ENCODE results near the gene VPS8.

The VPS8 gene

DNA sequence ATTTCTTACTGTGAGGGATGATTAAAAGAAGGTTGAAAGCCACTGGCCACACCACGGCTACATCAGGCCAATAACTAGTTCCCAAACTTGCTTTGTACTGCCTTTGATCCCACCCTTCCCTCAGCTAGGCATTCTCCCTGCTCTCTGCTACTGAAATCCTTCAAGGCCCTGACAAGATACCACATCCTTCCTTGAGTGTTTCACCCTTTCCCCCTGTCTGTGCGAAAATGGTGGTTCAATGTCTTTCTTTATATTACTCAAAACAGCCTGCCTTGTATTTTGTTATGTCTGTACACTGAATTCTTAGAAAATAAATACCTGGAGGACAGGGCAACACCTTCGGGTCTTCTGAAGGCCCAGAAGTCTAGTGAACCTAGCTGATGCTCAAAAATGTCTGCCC lies 932 bp upstream of the VPS8 start:
- H3K27ac Mint-ChIP-seq: no peak overlapping the region
- ATAC-seq (ENCODE audit: low read depth): no peak
- peaks cover 2% of the 10 kb centered on the region for H3K36me3 Mint-ChIP-seq
- no peaks in the 10 kb centered on the region for H3K9me3 Mint-ChIP-seq
- H3K4me3 Mint-ChIP-seq: no peak overlapping the region
- peaks cover 18% of the 10 kb centered on the region for H3K4me1 Mint-ChIP-seq
- no peak for DNase-seq (ENCODE audit: low spot score in 2 of 2)
- no peaks in the 10 kb centered on the region for H3K27me3 Mint-ChIP-seq

DNA sequence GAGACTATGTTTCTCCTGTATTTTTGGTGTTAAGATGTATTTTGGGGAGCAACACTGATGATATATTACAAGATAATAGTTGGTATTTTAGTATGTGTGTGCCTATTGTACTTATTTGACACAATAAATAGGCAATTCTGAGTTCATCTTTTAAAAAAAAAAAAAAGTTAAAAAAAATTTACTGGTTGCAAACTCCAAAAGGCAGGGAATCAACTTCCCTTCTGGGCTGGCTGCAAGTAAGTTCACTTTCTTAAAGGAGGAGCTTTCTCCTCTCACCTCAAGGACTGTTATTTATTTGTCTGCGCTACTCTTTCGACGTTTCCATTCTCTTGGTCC lies 335 bp upstream of the VPS8 start:
- peaks cover 20% of the 10 kb centered on the region for H3K4me1 Mint-ChIP-seq
- H3K27ac Mint-ChIP-seq: peak overlapping the region; percentile 85
- no peaks in the 10 kb centered on the region for H3K27me3 Mint-ChIP-seq
- no peaks in the 10 kb centered on the region for H3K9me3 Mint-ChIP-seq
- H3K4me3 Mint-ChIP-seq: peak overlapping the region; percentile 86
- H3K36me3 Mint-ChIP-seq: peaks cover 4% of the 10 kb centered on the region
- no peak for DNase-seq (ENCODE audit: low spot score in 2 of 2)
- ATAC-seq (ENCODE audit: low read depth): no peak

DNA sequence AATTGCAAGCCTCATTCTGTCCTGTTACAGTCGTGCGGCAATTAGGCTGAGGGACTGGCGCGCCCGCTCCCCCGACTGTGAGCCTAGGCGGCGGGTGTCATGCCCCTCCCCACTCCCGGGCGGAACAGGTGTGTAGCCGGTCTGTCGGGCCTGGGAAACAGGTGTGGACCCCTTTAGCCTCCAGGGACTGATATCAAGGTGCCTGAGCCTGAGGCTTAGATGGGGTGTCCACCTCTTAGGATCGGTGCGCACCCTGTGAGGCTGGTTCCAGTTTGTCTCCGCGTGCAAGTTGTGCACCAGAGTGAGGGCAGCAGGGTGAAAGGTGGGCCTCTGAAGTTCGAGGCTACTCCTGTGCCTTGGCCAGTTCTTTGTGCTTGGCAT lies 686 bp downstream of the VPS8 start:
- Mint-ChIP-seq H3K27me3 (no peaks in the 10 kb centered on the region), H3K4me3 (peak overlapping the region; percentile 86), H3K4me1 (peaks cover 24% of the 10 kb centered on the region), H3K27ac (no peak overlapping the region), H3K36me3 (peaks cover 7% of the 10 kb centered on the region), H3K9me3 (no peaks in the 10 kb centered on the region)
- ATAC-seq (ENCODE audit: low read depth) (no peak), DNase-seq (ENCODE audit: low spot score in 2 of 2) (peak in 1 of 2 donors; percentile 30)

DNA sequence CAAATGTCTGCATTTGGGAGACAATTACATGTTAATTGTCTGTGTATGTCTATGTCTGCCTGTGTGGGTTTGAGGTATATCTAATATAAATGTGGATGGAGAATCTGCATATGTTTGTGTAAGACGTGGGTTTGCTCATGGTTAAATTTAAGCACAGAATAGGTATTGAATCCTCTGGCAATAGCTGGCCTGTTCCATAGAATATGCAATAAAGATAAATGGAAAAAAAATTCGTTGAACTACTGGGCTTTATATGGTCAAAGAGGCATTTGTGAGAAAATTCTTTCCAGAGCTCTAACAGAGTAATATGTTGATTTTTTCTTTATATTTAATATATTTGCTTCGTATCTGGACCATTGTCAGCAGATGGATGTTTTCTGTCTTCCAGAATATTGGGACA lies 1.4 kb downstream of the VPS8 start:
- DNase-seq (ENCODE audit: low spot score in 2 of 2) (no peak), ATAC-seq (ENCODE audit: low read depth) (no peak)
- H3K4me1 Mint-ChIP-seq: peaks cover 27% of the 10 kb centered on the region
- H3K27me3 Mint-ChIP-seq: no peaks in the 10 kb centered on the region
- no peaks in the 10 kb centered on the region for H3K9me3 Mint-ChIP-seq
- H3K27ac Mint-ChIP-seq: no peak overlapping the region
- peak overlapping the region; percentile 86 for H3K4me3 Mint-ChIP-seq
- peaks cover 10% of the 10 kb centered on the region for H3K36me3 Mint-ChIP-seq

DNA sequence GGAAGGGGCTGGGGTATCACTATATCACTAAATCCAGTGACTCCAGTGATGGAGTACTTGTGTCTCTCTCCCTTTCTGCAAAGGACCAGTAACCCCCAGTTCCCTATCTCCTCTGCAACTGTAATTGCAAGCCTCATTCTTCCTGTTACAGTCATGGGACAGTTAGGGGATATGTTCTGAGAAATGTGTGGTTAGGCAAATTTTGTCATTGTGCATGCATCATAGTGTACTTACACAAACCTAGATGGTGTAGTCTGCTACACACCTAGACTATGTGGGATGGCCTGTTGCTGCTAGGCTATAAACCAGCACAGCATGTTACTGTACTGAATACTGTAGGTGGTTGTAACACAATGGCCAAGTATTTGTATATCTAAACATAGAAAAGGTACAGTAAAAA lies 2.2 kb downstream of the VPS8 start:
- Mint-ChIP-seq H3K9me3 (no peaks in the 10 kb centered on the region), H3K27me3 (no peaks in the 10 kb centered on the region), H3K27ac (no peak overlapping the region), H3K36me3 (peaks cover 10% of the 10 kb centered on the region), H3K4me3 (no peak overlapping the region), H3K4me1 (peaks cover 27% of the 10 kb centered on the region)
- no peak for DNase-seq (ENCODE audit: low spot score in 2 of 2)
- ATAC-seq (ENCODE audit: low read depth): no peak

DNA sequence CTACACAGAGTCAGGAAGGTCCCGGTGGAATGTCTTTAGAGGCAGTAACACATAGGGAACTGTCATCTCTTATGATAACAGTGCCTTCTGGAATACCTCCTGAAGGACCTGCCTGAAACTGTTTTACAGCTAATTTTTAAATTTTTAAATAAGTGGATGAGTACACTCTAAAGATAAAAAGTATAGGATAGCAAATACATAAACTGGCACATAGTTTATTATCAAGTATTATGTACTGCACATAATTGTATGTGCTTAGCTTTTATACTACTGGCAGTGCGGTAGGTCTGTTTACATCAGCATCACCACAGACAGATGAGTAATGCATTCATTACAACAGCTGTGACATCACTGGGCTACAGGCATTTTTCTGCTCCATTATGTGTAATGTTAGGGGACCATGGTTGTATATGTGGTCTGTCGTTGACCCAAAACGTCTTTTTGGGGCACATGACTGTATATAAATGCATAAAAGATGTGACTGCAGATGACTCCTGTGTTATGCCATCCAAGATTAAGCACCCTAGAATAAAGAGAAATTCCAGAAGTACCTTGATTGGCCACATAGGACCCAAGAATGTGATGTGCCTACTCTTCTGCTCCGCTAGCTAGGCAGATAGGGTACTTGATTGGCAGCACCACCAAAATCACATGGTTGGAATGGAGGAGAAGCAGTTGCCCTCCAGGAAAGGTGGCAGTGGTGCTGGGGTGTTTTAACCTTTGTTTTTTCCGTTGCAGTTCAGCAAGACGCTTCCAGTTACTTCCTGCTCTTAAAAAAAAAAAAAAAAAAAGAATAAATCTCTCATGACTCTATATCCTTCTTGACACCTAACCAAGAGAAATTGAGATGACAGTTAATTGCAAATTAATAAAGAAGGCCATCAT lies 3.3 kb downstream of the VPS8 start:
- no peak overlapping the region for H3K27ac Mint-ChIP-seq
- H3K27me3 Mint-ChIP-seq: no peaks in the 10 kb centered on the region
- DNase-seq (ENCODE audit: low spot score in 2 of 2): no peak
- peaks cover 30% of the 10 kb centered on the region for H3K4me1 Mint-ChIP-seq
- H3K36me3 Mint-ChIP-seq: peaks cover 13% of the 10 kb centered on the region
- H3K9me3 Mint-ChIP-seq: no peaks in the 10 kb centered on the region
- ATAC-seq (ENCODE audit: low read depth): no peak
- no peak overlapping the region for H3K4me3 Mint-ChIP-seq

DNA sequence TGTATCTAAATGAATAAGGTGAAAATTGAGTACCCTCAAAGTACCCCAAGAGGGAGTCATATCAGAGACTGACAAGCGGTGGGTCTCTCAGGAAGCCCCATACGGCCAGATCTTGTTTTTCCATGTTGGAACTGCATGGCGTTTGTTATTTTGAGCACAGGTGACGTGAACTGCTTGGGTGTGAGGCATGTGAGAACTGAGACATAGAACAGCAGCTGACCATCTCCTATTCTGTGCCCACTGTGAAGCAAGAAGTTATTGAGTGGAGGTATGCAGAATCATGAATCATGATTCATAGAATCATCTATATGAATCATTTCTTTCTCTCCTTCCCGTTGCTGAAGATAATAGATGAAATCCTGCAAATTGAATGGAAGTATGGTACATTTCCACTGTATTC lies 4.6 kb downstream of the VPS8 start:
- ATAC-seq (ENCODE audit: low read depth) (no peak), DNase-seq (ENCODE audit: low spot score in 2 of 2) (no peak)
- Mint-ChIP-seq H3K27ac (no peak overlapping the region), H3K4me3 (no peak overlapping the region), H3K36me3 (peaks cover 14% of the 10 kb centered on the region), H3K4me1 (peaks cover 31% of the 10 kb centered on the region), H3K9me3 (no peaks in the 10 kb centered on the region), H3K27me3 (no peaks in the 10 kb centered on the region)

DNA sequence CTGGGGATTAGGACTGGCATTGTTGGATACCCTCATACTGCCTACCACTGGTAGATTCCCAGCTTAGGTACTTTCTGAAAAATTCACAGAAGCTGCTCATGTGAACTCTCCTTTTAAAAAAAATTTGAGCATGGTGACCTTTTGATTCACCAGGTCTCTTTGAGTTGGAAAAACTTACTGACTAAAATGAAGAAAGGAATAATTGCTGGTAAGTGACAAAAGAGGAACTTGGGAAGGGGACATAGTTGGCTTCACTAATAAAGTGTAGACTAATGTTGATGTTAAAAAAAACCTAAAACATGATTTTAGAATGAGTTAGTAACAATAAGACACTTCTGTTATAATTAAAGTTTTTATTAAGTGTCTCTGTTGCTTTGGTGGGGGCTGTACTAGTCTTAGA lies 8.6 kb downstream of the VPS8 start:
- Mint-ChIP-seq H3K27me3 (no peaks in the 10 kb centered on the region), H3K27ac (no peak overlapping the region), H3K4me3 (no peak overlapping the region), H3K4me1 (peaks cover 14% of the 10 kb centered on the region), H3K9me3 (no peaks in the 10 kb centered on the region), H3K36me3 (peaks cover 16% of the 10 kb centered on the region)
- ATAC-seq (ENCODE audit: low read depth): no peak
- no peak for DNase-seq (ENCODE audit: low spot score in 2 of 2)

DNA sequence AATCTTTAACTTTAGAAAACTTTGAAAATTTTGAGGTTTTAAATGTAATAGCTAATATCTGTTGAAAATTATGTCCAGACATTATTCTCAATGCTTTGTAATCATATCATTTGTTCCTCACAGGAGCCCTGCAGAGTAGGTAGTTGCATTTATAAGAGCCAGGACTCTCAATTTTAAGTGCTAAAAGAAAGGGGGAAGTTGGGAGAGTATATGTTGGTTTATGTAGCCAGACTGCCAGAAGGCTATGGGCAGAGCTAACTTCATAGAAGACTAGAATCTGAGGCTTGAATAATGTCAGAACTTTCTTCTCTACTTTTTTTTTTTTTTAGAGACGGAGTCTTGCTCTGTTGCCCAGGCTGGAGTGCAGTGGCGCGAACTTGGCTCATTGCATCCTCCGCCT lies 9.1 kb downstream of the VPS8 start:
- ATAC-seq (ENCODE audit: low read depth) (no peak), DNase-seq (ENCODE audit: low spot score in 2 of 2) (no peak)
- Mint-ChIP-seq H3K4me1 (peaks cover 14% of the 10 kb centered on the region), H3K4me3 (no peak overlapping the region), H3K36me3 (peaks cover 17% of the 10 kb centered on the region), H3K27me3 (no peaks in the 10 kb centered on the region), H3K9me3 (no peaks in the 10 kb centered on the region), H3K27ac (no peak overlapping the region)

DNA sequence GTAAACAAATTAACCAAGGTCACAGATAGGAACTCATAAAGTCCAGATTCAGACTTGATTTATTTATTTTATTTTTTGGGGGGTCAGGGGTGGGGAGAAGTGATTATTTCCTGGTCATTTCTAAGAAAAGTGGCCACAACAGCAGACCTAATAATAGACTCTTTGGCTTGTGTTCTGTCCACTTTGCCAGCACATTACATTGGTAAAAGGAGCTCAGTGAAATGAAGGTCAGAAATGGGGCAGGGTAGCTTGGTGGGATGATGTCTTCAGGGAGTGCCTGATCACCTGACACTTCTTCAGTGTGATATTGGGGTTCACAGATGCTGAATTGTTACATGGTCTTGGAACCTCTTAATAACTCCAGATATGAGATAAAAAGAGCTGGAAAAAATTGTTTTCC lies 10.1 kb downstream of the VPS8 start:
- no peak overlapping the region for H3K27ac Mint-ChIP-seq
- no peaks in the 10 kb centered on the region for H3K27me3 Mint-ChIP-seq
- no peak for DNase-seq (ENCODE audit: low spot score in 2 of 2)
- H3K4me1 Mint-ChIP-seq: peaks cover 10% of the 10 kb centered on the region
- H3K9me3 Mint-ChIP-seq: no peaks in the 10 kb centered on the region
- ATAC-seq (ENCODE audit: low read depth): no peak
- no peak overlapping the region for H3K4me3 Mint-ChIP-seq
- peaks cover 13% of the 10 kb centered on the region for H3K36me3 Mint-ChIP-seq

DNA sequence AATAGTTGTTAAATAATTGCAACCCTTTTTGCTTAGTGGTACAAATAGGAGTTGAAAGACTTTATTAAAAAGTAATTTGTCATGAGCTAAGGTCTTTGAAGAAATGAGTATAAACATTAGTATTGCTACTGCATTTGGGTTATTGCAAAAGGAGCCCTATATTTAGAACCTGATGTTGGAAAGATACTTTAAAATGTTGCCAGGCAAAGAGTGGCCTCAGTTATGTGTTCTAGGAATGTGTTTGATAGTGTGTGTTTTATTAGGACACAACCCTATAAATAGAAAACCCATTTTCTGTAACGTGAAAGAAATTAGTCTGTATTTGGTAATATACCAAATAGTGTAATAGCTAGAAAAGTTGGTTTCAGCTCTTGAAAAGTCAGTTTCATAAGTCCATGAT lies 10.7 kb downstream of the VPS8 start:
- Mint-ChIP-seq H3K4me1 (peaks cover 8% of the 10 kb centered on the region), H3K4me3 (no peak overlapping the region), H3K27me3 (no peaks in the 10 kb centered on the region), H3K27ac (no peak overlapping the region), H3K9me3 (no peaks in the 10 kb centered on the region), H3K36me3 (peaks cover 16% of the 10 kb centered on the region)
- DNase-seq (ENCODE audit: low spot score in 2 of 2): no peak
- ATAC-seq (ENCODE audit: low read depth): no peak

DNA sequence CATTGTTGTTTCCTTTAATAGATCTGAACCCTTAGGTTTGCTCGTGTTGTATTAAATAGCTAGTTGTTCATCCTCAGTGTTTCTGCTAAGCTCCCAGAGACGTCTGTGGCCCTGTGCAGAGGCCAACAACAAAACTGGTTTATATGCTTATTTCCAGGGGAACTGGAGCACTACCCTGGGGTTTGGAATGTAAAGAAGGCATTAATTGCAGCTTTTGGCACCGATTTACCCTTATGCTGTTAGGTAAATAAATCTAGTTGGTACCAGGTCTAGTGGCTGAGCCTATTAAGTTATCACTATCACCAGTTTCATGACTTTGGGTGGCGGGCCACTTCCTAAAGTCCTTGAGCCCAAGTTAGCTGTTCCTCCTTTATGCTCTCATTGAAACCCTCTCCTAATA lies 12.0 kb downstream of the VPS8 start:
- Mint-ChIP-seq H3K4me3 (no peak overlapping the region), H3K4me1 (peaks cover 5% of the 10 kb centered on the region), H3K27me3 (no peaks in the 10 kb centered on the region), H3K27ac (peak overlapping the region; percentile 70), H3K9me3 (no peaks in the 10 kb centered on the region), H3K36me3 (peaks cover 20% of the 10 kb centered on the region)
- ATAC-seq (ENCODE audit: low read depth): no peak
- DNase-seq (ENCODE audit: low spot score in 2 of 2): no peak

DNA sequence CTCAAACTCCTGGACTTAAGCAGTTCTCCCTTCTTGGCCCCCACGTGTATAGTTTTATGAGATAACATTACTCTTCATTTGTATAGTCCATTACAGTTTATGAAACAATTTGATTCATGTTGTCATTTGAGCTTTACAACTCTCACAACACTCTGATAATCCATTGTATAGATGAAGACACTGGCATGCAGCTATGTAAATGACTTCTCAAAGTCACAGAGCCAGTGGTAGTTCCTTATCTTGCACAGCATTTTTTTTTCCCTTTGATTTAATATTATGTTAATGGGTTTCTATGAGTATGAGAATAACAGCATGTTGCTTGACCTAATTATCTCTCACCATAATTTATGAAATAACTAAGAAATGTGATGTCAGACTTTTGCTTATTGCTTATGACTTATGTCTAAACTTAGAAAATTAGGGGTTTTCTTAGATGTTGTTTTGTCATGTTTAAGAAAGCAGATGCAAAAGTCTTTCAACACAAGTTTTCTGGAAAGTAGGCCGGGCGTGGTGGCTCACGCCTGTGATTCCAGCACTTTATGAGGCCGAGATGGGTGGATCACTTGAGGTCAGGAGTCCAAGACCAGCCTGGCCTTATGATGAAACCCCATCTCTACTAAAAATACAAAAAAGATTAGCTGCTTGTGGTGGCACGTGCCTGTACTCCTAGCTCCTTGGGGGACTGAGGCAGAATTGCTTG lies 13.3 kb downstream of the VPS8 start:
- Mint-ChIP-seq H3K4me3 (no peak overlapping the region), H3K4me1 (peaks cover 3% of the 10 kb centered on the region), H3K9me3 (no peaks in the 10 kb centered on the region), H3K27ac (no peak overlapping the region), H3K27me3 (no peaks in the 10 kb centered on the region), H3K36me3 (peaks cover 20% of the 10 kb centered on the region)
- DNase-seq (ENCODE audit: low spot score in 2 of 2) (no peak), ATAC-seq (ENCODE audit: low read depth) (no peak)

DNA sequence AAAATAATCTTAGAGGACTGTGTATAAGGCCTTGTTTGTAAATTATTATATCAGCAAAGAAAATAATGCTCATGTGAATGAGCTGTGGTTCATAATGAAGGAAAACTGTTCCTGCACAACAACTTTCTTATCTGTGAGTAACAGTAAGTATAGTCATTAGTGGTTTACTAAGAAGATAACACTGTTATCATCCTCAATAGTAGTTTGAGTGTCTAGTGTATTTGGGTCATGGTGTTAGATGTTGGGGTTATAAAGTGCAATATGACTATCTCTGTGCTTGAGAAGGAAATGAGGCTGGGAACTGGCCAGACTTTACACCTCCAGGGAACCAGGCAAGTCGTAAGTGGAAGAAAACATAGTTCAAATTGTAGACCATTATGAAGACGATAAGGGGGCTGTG lies 15.6 kb downstream of the VPS8 start:
- Mint-ChIP-seq H3K9me3 (no peaks in the 10 kb centered on the region), H3K36me3 (peaks cover 34% of the 10 kb centered on the region), H3K4me1 (peaks cover 2% of the 10 kb centered on the region), H3K27ac (no peak overlapping the region), H3K4me3 (no peak overlapping the region), H3K27me3 (no peaks in the 10 kb centered on the region)
- ATAC-seq (ENCODE audit: low read depth) (no peak), DNase-seq (ENCODE audit: low spot score in 2 of 2) (no peak)

DNA sequence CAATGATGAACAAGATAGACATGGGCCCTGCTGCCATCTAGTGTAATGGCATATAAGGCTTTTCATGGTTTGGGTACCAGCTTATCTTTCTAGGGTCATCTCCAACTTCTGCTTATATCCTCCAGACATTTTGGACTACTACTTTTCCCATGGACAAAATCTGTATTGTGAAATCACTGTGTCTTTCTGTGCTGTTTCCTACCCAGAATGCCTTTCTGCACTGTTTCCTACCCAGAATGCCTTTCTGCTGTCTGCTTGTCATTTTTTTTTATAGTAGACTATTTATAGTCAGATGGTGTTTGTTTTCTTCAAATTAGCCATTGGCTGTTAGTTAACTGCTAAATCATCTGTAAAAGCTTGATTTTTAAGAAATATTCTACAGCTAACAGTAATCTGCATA lies 20.1 kb downstream of the VPS8 start:
- Mint-ChIP-seq H3K27me3 (no peaks in the 10 kb centered on the region), H3K4me3 (no peak overlapping the region), H3K36me3 (peaks cover 41% of the 10 kb centered on the region), H3K4me1 (peaks cover 5% of the 10 kb centered on the region), H3K27ac (no peak overlapping the region), H3K9me3 (no peaks in the 10 kb centered on the region)
- DNase-seq (ENCODE audit: low spot score in 2 of 2) (no peak), ATAC-seq (ENCODE audit: low read depth) (no peak)
